Gastrocnemius medialis (tissue), 4 donors: ENCODE measurements around the gene EIF2A.

ENCODE experiments used
- POLR2A ChIP-seq, 2 donors: fragments of 450-650 bp; IDR thresholded peaks; one replicate each; pipeline ENCODE4 v1.6.1; 2017; ENCODE audit warnings: antibody characterized with exemption in 2 of 2, mild to moderate bottlenecking in 2 of 2, moderate library complexity in 2 of 2
- TF ChIP-seq, protein P1 (sequence below), 5 experiments: fragments of 450-650 bp in 3 of 5; fragments of 200-600 bp in 2 of 5; sonication (generic) in 2 of 5; IDR thresholded peaks in 4 of 5; conservative IDR thresholded peaks in 1 of 5; 1 replicate in 4 of 5; 2 replicates in 1 of 5; pipeline ENCODE4 v1.5.1; 2016 to 2019; ENCODE audit warnings: antibody characterized with exemption in 5 of 5, mild to moderate bottlenecking in 3 of 5, moderate library complexity in 3 of 5

GRCh38 chr3:150497956-150498355, 48.6 kb upstream of the EIF2A start:
- TF ChIP-seq, protein P1, sequence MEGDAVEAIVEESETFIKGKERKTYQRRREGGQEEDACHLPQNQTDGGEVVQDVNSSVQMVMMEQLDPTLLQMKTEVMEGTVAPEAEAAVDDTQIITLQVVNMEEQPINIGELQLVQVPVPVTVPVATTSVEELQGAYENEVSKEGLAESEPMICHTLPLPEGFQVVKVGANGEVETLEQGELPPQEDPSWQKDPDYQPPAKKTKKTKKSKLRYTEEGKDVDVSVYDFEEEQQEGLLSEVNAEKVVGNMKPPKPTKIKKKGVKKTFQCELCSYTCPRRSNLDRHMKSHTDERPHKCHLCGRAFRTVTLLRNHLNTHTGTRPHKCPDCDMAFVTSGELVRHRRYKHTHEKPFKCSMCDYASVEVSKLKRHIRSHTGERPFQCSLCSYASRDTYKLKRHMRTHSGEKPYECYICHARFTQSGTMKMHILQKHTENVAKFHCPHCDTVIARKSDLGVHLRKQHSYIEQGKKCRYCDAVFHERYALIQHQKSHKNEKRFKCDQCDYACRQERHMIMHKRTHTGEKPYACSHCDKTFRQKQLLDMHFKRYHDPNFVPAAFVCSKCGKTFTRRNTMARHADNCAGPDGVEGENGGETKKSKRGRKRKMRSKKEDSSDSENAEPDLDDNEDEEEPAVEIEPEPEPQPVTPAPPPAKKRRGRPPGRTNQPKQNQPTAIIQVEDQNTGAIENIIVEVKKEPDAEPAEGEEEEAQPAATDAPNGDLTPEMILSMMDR (IDR thresholded peaks at IDR 0.05 in 4 of 5, conservative IDR thresholded peaks at IDR 0.05 in 1 of 5): no peak
- TF ChIP-seq POLR2A (IDR thresholded peaks at IDR 0.05): no peak
